GM23338 (cell line): ENCODE measurements around the gene AQP11. TPM values are rescaled to one million over a fixed set of nuclear protein-coding genes. Genes with fewer than 3 reads are reported as not detected.
A peak's percentile ranks its signal among the peaks of the same experiment; 100 is the strongest.

Experiments used
- ATAC-seq: fragments of 200-7000 bp; cut with Tn5 transposase; 3 replicates; pipeline ENCODE4 v1.9.1; 2020
- DNase-seq: peaks from one replicate; pipeline ENCODE4 v3.0.0-alpha.2; 2015; ENCODE audit warnings: low spot score
- H2AFZ ChIP-seq: fragments of 200-600 bp; sonication (generic); 2 replicates; pipeline ENCODE4 v1.8.0; 2016; ENCODE audit warnings: antibody characterized with exemption, mild to moderate bottlenecking, moderate library complexity
- H3F3A ChIP-seq: fragments of 200-600 bp; sonication (generic); replicated peaks from 2 replicates; pipeline ENCODE4 v1.8.0; 2017; ENCODE audit warnings: antibody characterized with exemption, mixed run types, low read depth
- H3K27ac ChIP-seq: fragments of 200-600 bp; sonication (generic); 2 replicates; pipeline ENCODE4 v1.6.1; 2016; ENCODE audit warnings: low read depth
- H3K27me3 ChIP-seq: fragments of 200-600 bp; sonication (generic); 2 replicates; pipeline ENCODE4 v1.8.0; 2016; ENCODE audit warnings: mild to moderate bottlenecking, mixed run types, moderate library complexity; ENCODE audit not compliant: insufficient read depth
- H3K36me3 ChIP-seq: fragments of 200-600 bp; sonication (generic); 2 replicates; pipeline ENCODE4 v1.8.0; 2016; ENCODE audit warnings: mild to moderate bottlenecking; ENCODE audit not compliant: insufficient read depth
- H3K4me1 ChIP-seq: fragments of 200-600 bp; sonication (generic); 2 replicates; pipeline ENCODE4 v1.8.0; 2016; ENCODE audit warnings: mild to moderate bottlenecking, moderate library complexity; ENCODE audit not compliant: insufficient read depth
- H3K4me2 ChIP-seq: fragments of 200-600 bp; sonication (generic); 2 replicates; pipeline ENCODE4 v1.7.1; 2017; ENCODE audit warnings: mixed run types
- H3K4me3 ChIP-seq: fragments of 200-600 bp; sonication (generic); 2 replicates; pipeline ENCODE4 v1.6.1; 2016; ENCODE audit warnings: mixed run types
- H3K79me2 ChIP-seq: fragments of 200-600 bp; sonication (generic); replicated peaks from 2 replicates; pipeline ENCODE4 v1.8.0; 2017; ENCODE audit warnings: mild to moderate bottlenecking; ENCODE audit not compliant: insufficient read depth
- H3K9me2 ChIP-seq: fragments of 200-600 bp; sonication (generic); 2 replicates; pipeline ENCODE4 v1.8.0; 2017; ENCODE audit not compliant: insufficient read depth
- H4K20me1 ChIP-seq: fragments of 200-600 bp; sonication (generic); replicated peaks from 2 replicates; pipeline ENCODE4 v1.8.0; 2017; ENCODE audit warnings: mild to moderate bottlenecking; ENCODE audit not compliant: insufficient read depth
- H3K27ac Mint-ChIP-seq: 2 replicates; pipeline ENCODE4 v1.8.0; 2020; ENCODE audit warnings: inconsistent platforms, mild to moderate bottlenecking, moderate library complexity, mixed read lengths
- H3K27me3 Mint-ChIP-seq: 3 replicates; pipeline ENCODE4 v1.8.0; 2022; ENCODE audit warnings: low read depth, mild to moderate bottlenecking, moderate library complexity, mixed read lengths, inconsistent platforms; ENCODE audit not compliant: insufficient read depth, poor library complexity
- H3K36me3 Mint-ChIP-seq: 3 replicates; pipeline ENCODE4 v1.8.0; 2021; ENCODE audit warnings: low read depth, mild to moderate bottlenecking, inconsistent platforms, moderate library complexity, mixed read lengths
- H3K4me1 Mint-ChIP-seq: 3 replicates; pipeline ENCODE4 v1.8.0; 2020; ENCODE audit warnings: mild to moderate bottlenecking, inconsistent platforms, mixed read lengths
- H3K4me3 Mint-ChIP-seq: 3 replicates; pipeline ENCODE4 v1.8.0; 2021; ENCODE audit warnings: moderate library complexity, mild to moderate bottlenecking, inconsistent platforms, mixed read lengths
- H3K9me3 Mint-ChIP-seq: 3 replicates; pipeline ENCODE4 v1.8.0; 2020; ENCODE audit warnings: moderate library complexity, mild to moderate bottlenecking, inconsistent platforms, mixed read lengths
- CREB1 ChIP-seq: fragments of 250-450 bp; sonication (Bioruptor Pico); IDR thresholded peaks from 2 replicates; pipeline ENCODE4 v1.5.0; 2020; ENCODE audit warnings: low read depth, mild to moderate bottlenecking, moderate library complexity
- CTCF ChIP-seq, 2 experiments: fragments of 200-600 bp in 1 of 2; sonication (generic) in 1 of 2; conservative IDR thresholded peaks; 2 replicates each; pipeline versions ENCODE4 v1.5.1 to v1.6.1; 2016 to 2017; ENCODE audit warnings: antibody characterized with exemption in 2 of 2, low read depth in 2 of 2, mild to moderate bottlenecking in 2 of 2, moderate library complexity in 1 of 2
- EZH2phosphoT487 ChIP-seq: fragments of 200-600 bp; sonication (generic); IDR thresholded peaks from one replicate; pipeline ENCODE4 v1.8.1; 2018; ENCODE audit warnings: antibody characterized with exemption; ENCODE audit not compliant: unreplicated experiment
- JUNB ChIP-seq: IDR thresholded peaks from one replicate; pipeline ENCODE4 v1.6.1; 2016; ENCODE audit warnings: antibody characterized with exemption; ENCODE audit not compliant: unreplicated experiment
- NANOG ChIP-seq: IDR thresholded peaks from 2 replicates; pipeline ENCODE4 v1.6.1; 2016; ENCODE audit warnings: antibody characterized with exemption, borderline replicate concordance
- POLR2AphosphoS5 ChIP-seq: IDR thresholded peaks from 2 replicates; pipeline ENCODE4 v1.6.1; 2016; ENCODE audit warnings: antibody characterized with exemption, low read depth
- REST ChIP-seq: IDR thresholded peaks from one replicate; pipeline ENCODE4 v1.6.1; 2018; ENCODE audit warnings: antibody characterized with exemption; ENCODE audit not compliant: unreplicated experiment
- STAT1 ChIP-seq: IDR thresholded peaks from one replicate; pipeline ENCODE4 v1.6.1; 2016; ENCODE audit warnings: antibody characterized with exemption; ENCODE audit not compliant: unreplicated experiment
- ZNF331 ChIP-seq: fragments of 250-450 bp; sonication (Bioruptor Pico); IDR thresholded peaks from 2 replicates; pipeline ENCODE4 v1.5.0; 2020; ENCODE audit warnings: low read depth, mild to moderate bottlenecking, moderate library complexity
- polyA plus RNA-seq: library from polyadenylated mRNA; unstranded; fragments of >200 nt; fragmentation: Nextera tagmentation; extraction: Ambion mirVana; gene quantifications from 2 replicates; pipeline ENCODE4 v1.2.1, GENCODE V29; 2016
- total RNA-seq: library from RNA; depleted of rRNA; stranded (reverse); fragments of >200 nt; shearing (Covaris generic); gene quantifications from 2 replicates; pipeline ENCODE4 v1.2.3, GENCODE V29; 2014

AQP11 gene
- total and polyA plus RNA-seq, 2 experiments from 2014 or later, result 1.8 to 3.4 TPM

- TF ChIP-seq REST, result no peak
- no peak for TF ChIP-seq CREB1 (CRISPR knock-in tag)
- TF ChIP-seq ZNF331, result no peak
- TF ChIP-seq CTCF (conservative IDR thresholded peaks at IDR 0.05; ENCODE audit: low read depth in 2 of 2), result no peak
- no peak for TF ChIP-seq STAT1
- no peak for TF ChIP-seq JUNB
- TF ChIP-seq EZH2phosphoT487, result no peak
- TF ChIP-seq NANOG, result no peak
Measured at GRCh38 chr11:77542296-77542695, 47.5 kb upstream of the AQP11 start (continued).

GRCh38 chr11:77547047-77547836 lies 42.5 kb upstream of the AQP11 start:
- Histone ChIP-seq H3K36me3 (no peaks in the 10 kb centered on the region; the same call in 1 of the 2 replicates), H3K4me1 (peaks cover 6% of the 10 kb centered on the region), H3F3A (no peaks in the 10 kb centered on the region), H4K20me1 (no peaks in the 10 kb centered on the region), H2AFZ (peak overlapping the region; percentile 45; the same call in 1 of the 2 replicates), H3K4me3 (no peak overlapping the region), H3K9me2 (peaks cover 3% of the 10 kb centered on the region; the same call in 1 of the 2 replicates), H3K4me2 (peak overlapping the region; percentile 29), H3K27ac (peak overlapping the region; percentile 97), H3K27me3 (no peaks in the 10 kb centered on the region), H3K79me2 (no peaks in the 10 kb centered on the region)
- Mint-ChIP-seq H3K9me3 (no peaks in the 10 kb centered on the region), H3K4me1 (peaks cover 15% of the 10 kb centered on the region), H3K36me3 (no peaks in the 10 kb centered on the region), H3K27me3 (peaks cover 2% of the 10 kb centered on the region), H3K4me3 (no peak overlapping the region), H3K27ac (peak overlapping the region; percentile 94)
- TF ChIP-seq CREB1 (CRISPR knock-in tag), result no peak
- TF ChIP-seq POLR2AphosphoS5, result no peak
- TF ChIP-seq STAT1, result no peak
- no peak for TF ChIP-seq JUNB
- no peak for TF ChIP-seq NANOG
- TF ChIP-seq CTCF (conservative IDR thresholded peaks at IDR 0.05; ENCODE audit: low read depth in 2 of 2), result no peak
- TF ChIP-seq EZH2phosphoT487, result no peak
- peak; percentile 18 for ATAC-seq
- DNase-seq, result no peak
